HepG2 (cell line): ENCODE measurements around the gene GIPC1. TPM values are rescaled to one million over a fixed set of nuclear protein-coding genes. Genes with fewer than 3 reads are reported as not detected.
A peak's percentile ranks its signal among the peaks of the same experiment; 100 is the strongest.

Experiments used
- ARHGAP35 ChIP-seq: sonication (generic); formaldehyde crosslinking; IDR thresholded peaks from 2 replicates; pipeline ENCODE4 v1.9.0; 2022; ENCODE audit warnings: mild to moderate bottlenecking, inconsistent platforms, moderate library complexity, missing genetic modification reagents, borderline replicate concordance
- E2F1 ChIP-seq: sonication (generic); formaldehyde crosslinking; IDR thresholded peaks from 2 replicates; pipeline ENCODE4 v1.5.0; 2020; ENCODE audit warnings: missing genetic modification reagents
- ESRRA ChIP-seq: sonication (generic); formaldehyde crosslinking; IDR thresholded peaks from 2 replicates; pipeline ENCODE4 v1.5.1; 2020; ENCODE audit warnings: mild to moderate bottlenecking, low read depth, missing genetic modification reagents
- FOXO1 ChIP-seq: sonication (generic); formaldehyde crosslinking; IDR thresholded peaks from 2 replicates; pipeline ENCODE4 v1.4.0; 2020; ENCODE audit warnings: missing genetic modification reagents
- HMG20A ChIP-seq: IDR thresholded peaks from 2 replicates; pipeline ENCODE4 v1.6.1; 2016; ENCODE audit warnings: borderline replicate concordance
- HNRNPH1 ChIP-seq: fragments of 200-400 bp; formaldehyde crosslinking; optimal IDR thresholded peaks from 2 replicates; pipeline ENCODE3; 2017; ENCODE audit warnings: mild to moderate bottlenecking, low read depth, low read length
- JUND ChIP-seq: sonication (generic); formaldehyde crosslinking; IDR thresholded peaks from 2 replicates; pipeline ENCODE4 v1.8.0; 2022; ENCODE audit warnings: mild to moderate bottlenecking, missing genetic modification reagents
- KLF11 ChIP-seq: IDR thresholded peaks from 2 replicates; pipeline ENCODE4 v1.6.1; 2016; ENCODE audit warnings: missing compliant biosample characterization
- MXD3 ChIP-seq: IDR thresholded peaks from 2 replicates; pipeline ENCODE4 v1.6.1; 2016; ENCODE audit warnings: mild to moderate bottlenecking, missing biosample characterization, missing genetic modification reagents
- POLR2AphosphoS5 ChIP-seq: IDR thresholded peaks from 2 replicates; pipeline ENCODE4 v1.6.1; 2012; ENCODE audit warnings: low read depth, low read length
- RBM22 ChIP-seq: fragments of 200-400 bp; formaldehyde crosslinking; optimal IDR thresholded peaks from 2 replicates; pipeline ENCODE3; 2017; ENCODE audit warnings: mild to moderate bottlenecking, low read length, moderate library complexity
- STAT5B ChIP-seq: sonication (generic); formaldehyde crosslinking; IDR thresholded peaks from 2 replicates; pipeline ENCODE4 v1.4.0; 2020; ENCODE audit warnings: missing genetic modification reagents
- ZBTB42 ChIP-seq: sonication (generic); formaldehyde crosslinking; IDR thresholded peaks from 2 replicates; pipeline ENCODE4 v1.5.0; 2020; ENCODE audit warnings: mild to moderate bottlenecking, missing genetic modification reagents
- ZBTB49 ChIP-seq: sonication (generic); formaldehyde crosslinking; IDR thresholded peaks from 2 replicates; pipeline ENCODE4 v1.4.0; 2020; ENCODE audit warnings: missing genetic modification reagents, borderline replicate concordance
- ZBTB7A ChIP-seq: sonication (generic); formaldehyde crosslinking; IDR thresholded peaks from 2 replicates; pipeline ENCODE4 v1.8.0; 2022; ENCODE audit warnings: mild to moderate bottlenecking, missing genetic modification reagents
- ZNF256 ChIP-seq: sonication (generic); formaldehyde crosslinking; conservative IDR thresholded peaks from 2 replicates; pipeline ENCODE4 v1.4.0; 2020; ENCODE audit warnings: missing genetic modification reagents
- ZNF382 ChIP-seq: sonication (generic); formaldehyde crosslinking; IDR thresholded peaks from 2 replicates; pipeline ENCODE4 v1.5.0; 2020; ENCODE audit warnings: missing genetic modification reagents, mild to moderate bottlenecking, borderline replicate concordance
- ZNF383 ChIP-seq: sonication (generic); formaldehyde crosslinking; IDR thresholded peaks from 2 replicates; pipeline ENCODE4 v1.4.0; 2020; ENCODE audit warnings: missing genetic modification reagents, mild to moderate bottlenecking, borderline replicate concordance
- ZNF441 ChIP-seq: sonication (generic); formaldehyde crosslinking; IDR thresholded peaks from 2 replicates; pipeline ENCODE4 v1.7.0; 2021; ENCODE audit warnings: missing genetic modification reagents, borderline replicate concordance
- ZNF678 ChIP-seq: sonication (generic); formaldehyde crosslinking; IDR thresholded peaks from 2 replicates; pipeline ENCODE4 v1.4.0; 2020; ENCODE audit warnings: mild to moderate bottlenecking, missing genetic modification reagents
- polyA plus RNA-seq, 8 experiments: library from polyadenylated mRNA; depleted of rRNA in 3 of 8; stranded (reverse) in 7 of 8; unstranded in 1 of 8; fragments of >200 nt; fragmentation: Illumina TruSeq in 4 of 8; extraction: Trizol in 4 of 8; gene quantifications; 2 replicates each; pipeline versions ENCODE4 v1.2.1 to v1.2.3, GENCODE V29; 2011 to 2016; ENCODE audit warnings: low read depth in 4 of 8, missing spikeins in 1 of 8, mixed read lengths in 1 of 8; ENCODE audit not compliant: insufficient read depth in 1 of 8
- total RNA-seq, 5 experiments: library from RNA; depleted of rRNA; stranded (reverse); fragments of >200 nt; fragmentation: Illumina TruSeq; extraction: Trizol; gene quantifications; 2 replicates each; pipeline ENCODE4 v1.2.3, GENCODE V29; 2016; ENCODE audit warnings: low read depth in 1 of 5

Gene GIPC1
- total and polyA plus RNA-seq, 2 of the 13 experiments (the other 11 are each of a cell fraction or from before 2014, with no cell fraction given): 27.1 to 48.1 TPM

- TF ChIP-seq E2F1 (CRISPR knock-in tag) (peak; percentile 51; the same call in 1 of the 2 replicates), ZNF383 (CRISPR knock-in tag) (no peak), JUND (peak; percentile 53; the same call in 1 of the 2 replicates), STAT5B (CRISPR knock-in tag) (0 out of 2 replicates have a peak, but pooled peaks have one; percentile 23), ZNF678 (CRISPR knock-in tag) (0 out of 2 replicates have a peak, but pooled peaks have one; percentile 77), ZBTB42 (0 out of 2 replicates have a peak, but pooled peaks have one; percentile 62), ZBTB49 (0 out of 2 replicates have a peak, but pooled peaks have one; percentile 71), HMG20A (CRISPR knock-in tag) (no peak), ZNF382 (CRISPR knock-in tag) (no peak), ZBTB7A (peak; percentile 85; the same call in 1 of the 2 replicates), ZNF256 (CRISPR knock-in tag) (0 out of 2 replicates have a peak, but pooled peaks have one; percentile 20), ESRRA (CRISPR knock-in tag) (0 out of 2 replicates have a peak, but pooled peaks have one; percentile 71), FOXO1 (CRISPR knock-in tag) (peak; percentile 38), ZNF441 (CRISPR knock-in tag) (peak; percentile 44; the same call in 1 of the 2 replicates), POLR2AphosphoS5 (peak; percentile 75; the same call in 1 of the 2 replicates), MXD3 (CRISPR knock-in tag) (peak; percentile 81; the same call in 1 of the 2 replicates), ARHGAP35 (peak; percentile 78; the same call in 1 of the 2 replicates), KLF11 (CRISPR knock-in tag) (0 out of 2 replicates have a peak, but pooled peaks have one; percentile 41), HNRNPH1 (peak; percentile 84), RBM22 (peak; percentile 55)
These were observed 22.0 kb upstream of the GIPC1 start, which contains the start of gene DNAJB1 (continued) for GRCh38 chr19:14517840-14518505.
